Endothelial cell (in vitro differentiated cells): ENCODE data around the gene WASF2. TPM values are rescaled to one million over a fixed set of nuclear protein-coding genes. Genes with fewer than 3 reads are reported as not detected.
A peak's percentile ranks its signal among the peaks of the same experiment; 100 is the strongest.

ENCODE experiments used
- DNase-seq: peaks from one replicate; pipeline ENCODE4 v3.0.0; 2021; ENCODE audit warnings: low spot score
- H3K27ac Mint-ChIP-seq: one replicate; pipeline ENCODE4 v1.8.0; 2021; ENCODE audit warnings: mixed read lengths, inconsistent platforms; ENCODE audit not compliant: unreplicated experiment
- H3K27me3 Mint-ChIP-seq: one replicate; pipeline ENCODE4 v1.8.0; 2021; ENCODE audit warnings: mild to moderate bottlenecking, moderate library complexity, mixed read lengths, inconsistent platforms; ENCODE audit not compliant: unreplicated experiment
- H3K36me3 Mint-ChIP-seq: one replicate; pipeline ENCODE4 v1.8.0; 2021; ENCODE audit warnings: mild to moderate bottlenecking, low read depth, mixed read lengths, inconsistent platforms; ENCODE audit not compliant: unreplicated experiment
- H3K4me1 Mint-ChIP-seq: one replicate; pipeline ENCODE4 v1.8.0; 2021; ENCODE audit warnings: mild to moderate bottlenecking, mixed read lengths, inconsistent platforms; ENCODE audit not compliant: unreplicated experiment
- H3K4me3 Mint-ChIP-seq: one replicate; pipeline ENCODE4 v1.8.0; 2021; ENCODE audit warnings: mild to moderate bottlenecking, mixed read lengths, inconsistent platforms; ENCODE audit not compliant: unreplicated experiment
- H3K9me3 Mint-ChIP-seq: one replicate; pipeline ENCODE4 v1.8.0; 2021; ENCODE audit warnings: mixed read lengths, inconsistent platforms; ENCODE audit not compliant: unreplicated experiment
- total RNA-seq: library from RNA; stranded (reverse); fragmentation: NEBNext Ultra II Directional; extraction: Animal tissue kit (Norgen Biotek cat#: 25700); gene quantifications from one replicate; pipeline ENCODE4 v1.2.1, GENCODE V29; 2021; ENCODE audit not compliant: unreplicated experiment
- TF ChIP-seq, protein P1 (sequence below): fragments of 200-600 bp; sonication (generic); IDR thresholded peaks from one replicate; pipeline ENCODE4 v1.5.0; 2021; ENCODE audit warnings: antibody characterized with exemption; ENCODE audit not compliant: unreplicated experiment

Gene WASF2
- total RNA-seq, 1 donor from 2014 or later = 272 TPM

DNA sequence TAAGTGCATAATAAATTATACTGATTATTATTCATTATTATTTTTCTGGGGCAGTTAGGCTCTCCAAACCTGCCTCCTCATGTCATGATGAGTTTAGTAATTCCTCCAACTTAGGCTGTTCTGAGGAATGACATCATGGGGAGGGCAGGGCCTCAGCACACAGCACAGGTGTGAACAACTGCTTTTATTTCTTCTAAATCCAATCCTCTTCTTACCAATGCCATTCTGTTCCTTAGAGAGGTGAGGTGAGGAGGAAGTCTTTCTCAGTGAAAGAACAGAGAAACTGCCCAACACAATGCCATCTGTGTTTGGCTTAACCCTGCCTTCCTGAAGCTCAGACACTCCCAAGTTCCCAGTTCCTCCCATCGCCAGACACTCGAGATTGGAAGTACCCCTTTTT lies 45.4 kb upstream of the WASF2 start:
- no peaks in the 10 kb centered on the region for H3K9me3 Mint-ChIP-seq
- TF ChIP-seq, protein P1, sequence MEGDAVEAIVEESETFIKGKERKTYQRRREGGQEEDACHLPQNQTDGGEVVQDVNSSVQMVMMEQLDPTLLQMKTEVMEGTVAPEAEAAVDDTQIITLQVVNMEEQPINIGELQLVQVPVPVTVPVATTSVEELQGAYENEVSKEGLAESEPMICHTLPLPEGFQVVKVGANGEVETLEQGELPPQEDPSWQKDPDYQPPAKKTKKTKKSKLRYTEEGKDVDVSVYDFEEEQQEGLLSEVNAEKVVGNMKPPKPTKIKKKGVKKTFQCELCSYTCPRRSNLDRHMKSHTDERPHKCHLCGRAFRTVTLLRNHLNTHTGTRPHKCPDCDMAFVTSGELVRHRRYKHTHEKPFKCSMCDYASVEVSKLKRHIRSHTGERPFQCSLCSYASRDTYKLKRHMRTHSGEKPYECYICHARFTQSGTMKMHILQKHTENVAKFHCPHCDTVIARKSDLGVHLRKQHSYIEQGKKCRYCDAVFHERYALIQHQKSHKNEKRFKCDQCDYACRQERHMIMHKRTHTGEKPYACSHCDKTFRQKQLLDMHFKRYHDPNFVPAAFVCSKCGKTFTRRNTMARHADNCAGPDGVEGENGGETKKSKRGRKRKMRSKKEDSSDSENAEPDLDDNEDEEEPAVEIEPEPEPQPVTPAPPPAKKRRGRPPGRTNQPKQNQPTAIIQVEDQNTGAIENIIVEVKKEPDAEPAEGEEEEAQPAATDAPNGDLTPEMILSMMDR = no peak
- peaks cover 27% of the 10 kb centered on the region for H3K27me3 Mint-ChIP-seq
- H3K36me3 Mint-ChIP-seq = peaks cover 31% of the 10 kb centered on the region
- H3K4me1 Mint-ChIP-seq = peaks cover 15% of the 10 kb centered on the region
- peak overlapping the region; percentile 2 for H3K4me3 Mint-ChIP-seq
- H3K27ac Mint-ChIP-seq = no peak overlapping the region
- DNase-seq = no peak

DNA sequence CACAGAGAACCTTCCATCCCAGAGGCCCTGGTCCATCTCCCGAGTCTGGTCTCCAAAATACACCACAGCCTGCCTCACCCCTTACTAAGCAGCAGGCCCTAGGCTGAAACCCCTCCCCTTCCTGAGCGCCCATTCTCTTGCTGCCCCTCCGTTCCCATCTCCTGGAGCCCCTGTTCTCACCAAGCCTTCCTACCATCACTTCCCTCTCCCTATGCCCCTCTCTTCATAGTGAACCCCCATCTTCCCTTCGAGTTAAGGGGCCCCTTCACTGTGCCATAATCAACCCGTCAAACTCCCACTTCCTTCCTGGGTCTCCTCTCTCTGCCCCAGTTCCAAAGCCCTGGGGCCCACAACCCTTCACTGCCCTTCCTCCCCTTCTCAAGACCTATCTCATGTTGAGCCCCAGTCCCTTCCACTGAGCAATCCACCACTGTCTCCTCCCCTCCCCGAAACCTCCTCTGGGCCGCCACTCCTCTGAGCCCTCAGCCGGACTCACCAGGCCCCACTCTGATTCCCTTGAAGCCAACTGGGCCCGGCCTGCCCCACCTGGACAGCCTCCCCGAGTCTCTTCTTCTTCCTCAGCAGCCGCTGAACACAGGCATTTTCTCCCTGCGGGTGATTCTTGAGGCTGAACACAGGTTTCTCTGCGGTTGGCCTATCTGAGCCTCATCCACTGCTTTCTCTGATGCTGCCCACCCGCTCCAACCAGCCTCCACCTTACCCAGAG lies 42.2 kb upstream of the WASF2 start:
- TF ChIP-seq, protein P1 = no peak
- H3K9me3 Mint-ChIP-seq = no peaks in the 10 kb centered on the region
- peak overlapping the region; percentile 52 for H3K27ac Mint-ChIP-seq
- peaks cover 27% of the 10 kb centered on the region for H3K4me1 Mint-ChIP-seq
- H3K36me3 Mint-ChIP-seq = peaks cover 28% of the 10 kb centered on the region
- peaks cover 29% of the 10 kb centered on the region for H3K27me3 Mint-ChIP-seq
- no peak overlapping the region for H3K4me3 Mint-ChIP-seq
- DNase-seq = no peak

DNA sequence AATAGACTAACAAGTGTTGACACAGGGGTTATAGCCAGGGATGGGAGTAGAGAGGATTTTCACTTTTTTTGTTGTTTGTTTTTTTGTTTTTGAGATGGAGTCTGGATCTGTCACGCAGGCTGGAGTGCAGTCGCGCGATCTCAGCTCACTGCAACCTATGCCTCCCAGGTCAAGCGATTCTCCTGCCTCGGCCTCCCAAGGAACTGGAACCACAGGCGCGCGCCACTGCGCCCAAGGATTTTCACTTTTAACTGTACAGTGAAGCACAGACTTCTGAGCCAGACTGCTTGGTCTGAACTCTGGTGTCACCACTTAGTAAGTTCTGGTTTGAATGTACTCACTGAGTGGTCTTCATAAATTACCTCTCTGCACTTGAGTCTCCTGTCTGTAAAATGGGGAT lies 40.2 kb upstream of the WASF2 start:
- Mint-ChIP-seq H3K36me3 (peaks cover 33% of the 10 kb centered on the region), H3K4me1 (peaks cover 29% of the 10 kb centered on the region), H3K9me3 (no peaks in the 10 kb centered on the region), H3K4me3 (no peak overlapping the region), H3K27me3 (peaks cover 29% of the 10 kb centered on the region), H3K27ac (no peak overlapping the region)
- no peak for DNase-seq
- TF ChIP-seq, protein P1 = no peak

DNA sequence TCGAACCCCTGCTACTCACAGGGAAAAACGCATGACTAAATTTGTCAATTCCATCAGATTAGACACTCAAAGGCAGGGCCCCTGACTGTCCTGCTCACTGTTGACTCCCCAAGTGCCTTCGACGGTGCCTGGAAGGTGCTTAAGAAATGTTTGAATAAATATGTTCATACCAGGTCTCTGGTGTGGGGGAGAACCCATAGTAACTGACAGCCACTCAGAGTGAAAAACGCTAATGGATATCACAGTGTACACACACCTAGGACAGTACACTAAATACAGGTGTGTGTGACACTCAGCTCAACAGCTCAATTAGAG lies 39.7 kb upstream of the WASF2 start:
- Mint-ChIP-seq H3K27me3 (peaks cover 32% of the 10 kb centered on the region), H3K36me3 (peaks cover 35% of the 10 kb centered on the region), H3K4me3 (peak overlapping the region; percentile 88), H3K9me3 (no peaks in the 10 kb centered on the region), H3K4me1 (peaks cover 32% of the 10 kb centered on the region), H3K27ac (peak overlapping the region; percentile 61)
- TF ChIP-seq, protein P1 = no peak
- DNase-seq = no peak

DNA sequence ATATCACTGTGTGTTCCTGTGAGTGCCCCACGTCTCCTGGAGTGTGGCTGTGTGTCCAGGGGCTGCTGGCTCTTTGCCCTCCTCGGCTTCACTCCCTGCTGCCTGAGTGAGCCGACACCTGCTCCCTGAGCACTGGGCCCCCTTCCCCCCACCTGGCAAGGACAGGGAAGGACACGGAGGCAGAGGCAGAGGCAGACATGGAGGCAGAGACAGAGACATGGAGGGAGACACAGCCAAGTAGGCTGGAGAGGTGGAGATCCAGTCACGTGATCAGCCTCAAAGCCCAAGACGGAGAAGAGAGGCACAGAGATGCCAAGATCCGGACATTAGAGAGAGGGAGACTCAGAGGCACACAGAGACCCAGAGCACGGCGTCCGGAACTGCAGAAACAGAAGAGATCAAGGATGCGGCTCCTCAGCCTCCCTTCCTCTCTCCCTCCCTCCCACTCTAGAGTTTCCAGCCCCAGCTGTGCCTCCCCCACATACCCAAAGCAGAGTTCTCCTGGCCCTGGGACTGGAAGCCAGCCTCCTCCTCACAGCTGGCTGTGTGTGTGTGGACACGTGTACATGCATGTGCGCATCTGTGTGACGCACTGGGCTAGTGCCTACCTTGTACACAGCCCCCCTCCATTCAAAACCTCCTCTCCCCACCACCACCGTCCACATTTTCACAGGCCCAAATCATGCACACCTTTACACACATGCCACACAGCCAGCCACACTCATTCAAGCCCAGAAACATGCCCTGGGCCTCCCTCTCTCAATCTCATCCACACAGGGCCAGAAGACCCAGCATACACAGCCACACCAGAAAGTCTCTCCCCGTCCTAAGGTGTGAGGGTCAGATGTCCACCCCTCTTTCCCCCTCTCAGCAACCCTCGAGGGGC lies 39.1 kb upstream of the WASF2 start:
- DNase-seq = no peak
- Mint-ChIP-seq H3K27ac (peak overlapping the region; percentile 78), H3K36me3 (peaks cover 33% of the 10 kb centered on the region), H3K4me1 (peaks cover 37% of the 10 kb centered on the region), H3K9me3 (no peaks in the 10 kb centered on the region), H3K4me3 (peak overlapping the region; percentile 88), H3K27me3 (peaks cover 32% of the 10 kb centered on the region)
- TF ChIP-seq, protein P1 = no peak
